Ectodermal cell (in vitro differentiated cells): ENCODE data around the gene CFAP45.

Experiments used
- H3K27ac ChIP-seq: 2 replicates; pipeline ENCODE4 v1.7.0; 2013; ENCODE audit warnings: mild to moderate bottlenecking, low read depth, low read length; ENCODE audit not compliant: insufficient read depth, poor library complexity, severe bottlenecking
- H3K27me3 ChIP-seq: 2 replicates; pipeline ENCODE4 v1.7.0; 2013; ENCODE audit warnings: mild to moderate bottlenecking, low read length; ENCODE audit not compliant: insufficient read depth, control insufficient read depth, poor library complexity, severe bottlenecking
- H3K36me3 ChIP-seq: one replicate; pipeline ENCODE4 v1.7.0; 2013; ENCODE audit warnings: low read length; ENCODE audit not compliant: control insufficient read depth, insufficient read depth
- H3K4me1 ChIP-seq: one replicate; pipeline ENCODE4 v1.7.0; 2013; ENCODE audit warnings: low read length; ENCODE audit not compliant: control insufficient read depth, insufficient read depth
- H3K4me3 ChIP-seq: 2 replicates; pipeline ENCODE4 v1.7.0; 2013; ENCODE audit warnings: low read depth, low read length, control low read depth; ENCODE audit not compliant: insufficient read depth
- H3K9me3 ChIP-seq: 2 replicates; pipeline ENCODE4 v1.7.0; 2013; ENCODE audit warnings: mild to moderate bottlenecking, low read length, moderate library complexity; ENCODE audit not compliant: control insufficient read depth
- WGBS, 2 experiments: methylation state at CpG; one replicate each; pipeline ENCODE4 v1.1.7; 2013; ENCODE audit warnings: missing lambda C conversion rate in 2 of 2; 5-methylcytosine and 5-hydroxymethylcytosine counted together

The CFAP45 gene

GRCh38 chr1:159862557-159862956 is 37.4 kb downstream of the CFAP45 start, which contains the start of gene VSIG8:
Gene VSIG8, minus strand, starts transcription at chr1:159862657. Its CDS starts 136 bp downstream, at chr1:159862521.
- WGBS, 2 experiments = 89 to 91% methylated on average over 4 of the region's 4 CpGs
- Histone ChIP-seq H3K27ac (no peak within 1 kb of the TSS), H3K27me3 (peaks cover 7% of the 10 kb centered on the region), H3K4me1 (peaks cover 5% of the 10 kb centered on the region), H3K4me3 (no peak within 1 kb of the TSS), H3K9me3 (no peaks in the 10 kb centered on the region), H3K36me3 (no peaks in the 10 kb centered on the region)

- Histone ChIP-seq H3K4me3 (no peak overlapping the region), H3K36me3 (no peaks in the 10 kb centered on the region), H3K27ac (no peak overlapping the region), H3K9me3 (no peaks in the 10 kb centered on the region), H3K27me3 (peaks cover 9% of the 10 kb centered on the region), H3K4me1 (peaks cover 5% of the 10 kb centered on the region)
- WGBS, 2 experiments = 68 to 80% methylated on average over 5 of the region's 5 CpGs
Measured at GRCh38 chr1:159862031-159862430, 37.9 kb downstream of the CFAP45 start.

- Histone ChIP-seq H3K9me3 (no peaks in the 10 kb centered on the region), H3K4me1 (peaks cover 5% of the 10 kb centered on the region), H3K36me3 (no peaks in the 10 kb centered on the region), H3K27me3 (peaks cover 15% of the 10 kb centered on the region), H3K4me3 (no peak overlapping the region), H3K27ac (no peak overlapping the region)
- 80 to 81% methylated on average over 8 of the region's 8 CpGs for WGBS, 2 experiments
Measured at GRCh38 chr1:159861218-159861617, 38.7 kb downstream of the CFAP45 start.

GRCh38 chr1:159860456-159860855 is 39.5 kb downstream of the CFAP45 start:
- 82 to 84% methylated on average over 3 of the region's 3 CpGs for WGBS, 2 experiments
- Histone ChIP-seq H3K4me1 (peaks cover 5% of the 10 kb centered on the region), H3K27ac (no peak overlapping the region)

GRCh38 chr1:159859767-159860322 is 40.1 kb downstream of the CFAP45 start:
- Histone ChIP-seq H3K4me3 (no peak overlapping the region), H3K9me3 (no peaks in the 10 kb centered on the region), H3K4me1 (no peaks in the 10 kb centered on the region), H3K27ac (no peak overlapping the region), H3K27me3 (peaks cover 28% of the 10 kb centered on the region), H3K36me3 (no peaks in the 10 kb centered on the region)
- 88 to 91% methylated on average over 7 of the region's 7 CpGs for WGBS, 2 experiments

More at GRCh38 chr1:159860456-159860855, 39.5 kb downstream of the CFAP45 start:
- no peaks in the 10 kb centered on the region for H3K36me3 ChIP-seq
- peaks cover 22% of the 10 kb centered on the region for H3K27me3 ChIP-seq
- no peak overlapping the region for H3K4me3 ChIP-seq
- no peaks in the 10 kb centered on the region for H3K9me3 ChIP-seq

GRCh38 chr1:159857889-159858288 is 42.1 kb downstream of the CFAP45 start:
- Histone ChIP-seq H3K36me3 (no peaks in the 10 kb centered on the region), H3K27ac (no peak overlapping the region)
- 92 to 93% methylated on average over 6 of the region's 6 CpGs for WGBS, 2 experiments

GRCh38 chr1:159856576-159856975 is 43.4 kb downstream of the CFAP45 start:
- 85 to 86% methylated on average over 1 of the region's 1 CpG for WGBS, 2 experiments
- H3K27me3 ChIP-seq = peaks cover 56% of the 10 kb centered on the region
- H3K27ac ChIP-seq = no peak overlapping the region
- no peak overlapping the region for H3K4me3 ChIP-seq
- no peaks in the 10 kb centered on the region for H3K9me3 ChIP-seq
- H3K36me3 ChIP-seq = no peaks in the 10 kb centered on the region
- peaks cover 5% of the 10 kb centered on the region for H3K4me1 ChIP-seq

More at GRCh38 chr1:159857889-159858288, 42.1 kb downstream of the CFAP45 start:
- Histone ChIP-seq H3K4me3 (no peak overlapping the region), H3K9me3 (no peaks in the 10 kb centered on the region), H3K4me1 (peaks cover 5% of the 10 kb centered on the region), H3K27me3 (peaks cover 48% of the 10 kb centered on the region)

- peaks cover 60% of the 10 kb centered on the region for H3K27me3 ChIP-seq
- H3K36me3 ChIP-seq = no peaks in the 10 kb centered on the region
- no peak overlapping the region for H3K4me3 ChIP-seq
- no peak overlapping the region for H3K27ac ChIP-seq
- peaks cover 5% of the 10 kb centered on the region for H3K4me1 ChIP-seq
- no peaks in the 10 kb centered on the region for H3K9me3 ChIP-seq
- WGBS, 2 experiments = 93% methylated on average over 34 of the region's 34 CpGs
Measured at GRCh38 chr1:159855709-159856108, 44.3 kb downstream of the CFAP45 start.

- H3K4me3 ChIP-seq = peak overlapping the region; percentile 27
- peaks cover 5% of the 10 kb centered on the region for H3K4me1 ChIP-seq
- H3K27ac ChIP-seq = no peak overlapping the region
- peaks cover 60% of the 10 kb centered on the region for H3K27me3 ChIP-seq
- no peaks in the 10 kb centered on the region for H3K9me3 ChIP-seq
- H3K36me3 ChIP-seq = no peaks in the 10 kb centered on the region
- 3 to 4% methylated on average over 59 of the region's 59 CpGs for WGBS, 2 experiments
Measured at GRCh38 chr1:159854693-159855192, 45.2 kb downstream of the CFAP45 start.

- H3K27me3 ChIP-seq = peaks cover 60% of the 10 kb centered on the region
- WGBS, 2 experiments = 1% methylated on average over 31 of the region's 31 CpGs
- H3K4me3 ChIP-seq = peak overlapping the region; percentile 27
- H3K27ac ChIP-seq = no peak overlapping the region
- H3K36me3 ChIP-seq = no peaks in the 10 kb centered on the region
- no peaks in the 10 kb centered on the region for H3K9me3 ChIP-seq
- peaks cover 5% of the 10 kb centered on the region for H3K4me1 ChIP-seq
Measured at GRCh38 chr1:159854116-159854692, 45.8 kb downstream of the CFAP45 start.
